T-helper 2 cell treated with Interferon-gamma antibody and Interleukin-4, amounts not matched to agents 5 μg/mL and 100 μg/mL, for 36 hours (primary cell): ENCODE data around the gene PARD6G.
A peak's percentile ranks its signal among the peaks of the same experiment; 100 is the strongest.

Experiments
- DNase-seq: peaks from one replicate; pipeline ENCODE4 v3.0.0; 2021; ENCODE audit warnings: low spot score
- H3K27ac Mint-ChIP-seq: one replicate; pipeline ENCODE4 v1.8.0; 2021; ENCODE audit warnings: mild to moderate bottlenecking, mixed read lengths
- H3K27me3 Mint-ChIP-seq: one replicate; pipeline ENCODE4 v1.8.0; 2021; ENCODE audit warnings: low read depth, mixed read lengths
- H3K36me3 Mint-ChIP-seq: one replicate; pipeline ENCODE4 v1.8.0; 2021; ENCODE audit warnings: low read depth, mixed read lengths
- H3K4me1 Mint-ChIP-seq: one replicate; pipeline ENCODE4 v1.8.0; 2021; ENCODE audit warnings: low read depth, mixed read lengths
- H3K4me3 Mint-ChIP-seq: one replicate; pipeline ENCODE4 v1.8.0; 2022; ENCODE audit warnings: mild to moderate bottlenecking, moderate library complexity, mixed read lengths
- H3K9me3 Mint-ChIP-seq: one replicate; pipeline ENCODE4 v1.8.0; 2021; ENCODE audit warnings: mixed read lengths

Gene PARD6G

GRCh38 chr18:80210312-80211083 is 36.8 kb downstream of the PARD6G start:
- no peak for DNase-seq
- H3K9me3 Mint-ChIP-seq, result peaks cover 4% of the 10 kb centered on the region
- peaks cover 2% of the 10 kb centered on the region for H3K4me1 Mint-ChIP-seq
- H3K27me3 Mint-ChIP-seq, result peaks cover 36% of the 10 kb centered on the region
- H3K4me3 Mint-ChIP-seq, result no peak overlapping the region
- no peaks in the 10 kb centered on the region for H3K36me3 Mint-ChIP-seq
- no peak overlapping the region for H3K27ac Mint-ChIP-seq

GRCh38 chr18:80208620-80209019 is 38.7 kb downstream of the PARD6G start:
- H3K27ac Mint-ChIP-seq, result no peak overlapping the region
- no peak for DNase-seq
- H3K36me3 Mint-ChIP-seq, result no peaks in the 10 kb centered on the region
- H3K9me3 Mint-ChIP-seq, result peaks cover 4% of the 10 kb centered on the region
- H3K4me1 Mint-ChIP-seq, result peaks cover 4% of the 10 kb centered on the region
- peaks cover 40% of the 10 kb centered on the region for H3K27me3 Mint-ChIP-seq
- no peak overlapping the region for H3K4me3 Mint-ChIP-seq

- no peak for DNase-seq
- H3K4me3 Mint-ChIP-seq, result no peak overlapping the region
- no peaks in the 10 kb centered on the region for H3K36me3 Mint-ChIP-seq
- H3K27me3 Mint-ChIP-seq, result peaks cover 39% of the 10 kb centered on the region
- H3K9me3 Mint-ChIP-seq, result no peaks in the 10 kb centered on the region
- no peak overlapping the region for H3K27ac Mint-ChIP-seq
- H3K4me1 Mint-ChIP-seq, result peaks cover 13% of the 10 kb centered on the region
Observed at GRCh38 chr18:80205294-80205693, 42.0 kb downstream of the PARD6G start.

- no peaks in the 10 kb centered on the region for H3K9me3 Mint-ChIP-seq
- H3K27ac Mint-ChIP-seq, result no peak overlapping the region
- H3K4me1 Mint-ChIP-seq, result peaks cover 15% of the 10 kb centered on the region
- H3K4me3 Mint-ChIP-seq, result no peak overlapping the region
- DNase-seq, result peak; percentile 32
- H3K27me3 Mint-ChIP-seq, result peaks cover 39% of the 10 kb centered on the region
- no peaks in the 10 kb centered on the region for H3K36me3 Mint-ChIP-seq
Observed at GRCh38 chr18:80204142-80204541, 43.2 kb downstream of the PARD6G start.

GRCh38 chr18:80203249-80203648 is 44.1 kb downstream of the PARD6G start:
- peaks cover 40% of the 10 kb centered on the region for H3K27me3 Mint-ChIP-seq
- H3K4me3 Mint-ChIP-seq, result no peak overlapping the region
- no peak overlapping the region for H3K27ac Mint-ChIP-seq
- peaks cover 15% of the 10 kb centered on the region for H3K4me1 Mint-ChIP-seq
- no peak for DNase-seq
- no peaks in the 10 kb centered on the region for H3K9me3 Mint-ChIP-seq
- no peaks in the 10 kb centered on the region for H3K36me3 Mint-ChIP-seq

- H3K4me3 Mint-ChIP-seq, result no peak overlapping the region
- no peak overlapping the region for H3K27ac Mint-ChIP-seq
- H3K36me3 Mint-ChIP-seq, result no peaks in the 10 kb centered on the region
- H3K27me3 Mint-ChIP-seq, result peaks cover 39% of the 10 kb centered on the region
- no peaks in the 10 kb centered on the region for H3K9me3 Mint-ChIP-seq
- H3K4me1 Mint-ChIP-seq, result peaks cover 15% of the 10 kb centered on the region
- DNase-seq, result peak; percentile 54
Observed at GRCh38 chr18:80202264-80202998, 44.9 kb downstream of the PARD6G start.

- peaks cover 15% of the 10 kb centered on the region for H3K4me1 Mint-ChIP-seq
- no peak for DNase-seq
- no peak overlapping the region for H3K27ac Mint-ChIP-seq
- H3K4me3 Mint-ChIP-seq, result no peak overlapping the region
- peaks cover 45% of the 10 kb centered on the region for H3K27me3 Mint-ChIP-seq
- no peaks in the 10 kb centered on the region for H3K36me3 Mint-ChIP-seq
- no peaks in the 10 kb centered on the region for H3K9me3 Mint-ChIP-seq
Observed at GRCh38 chr18:80201739-80202138, 45.6 kb downstream of the PARD6G start.

GRCh38 chr18:80200932-80201672 is 46.2 kb downstream of the PARD6G start:
- Mint-ChIP-seq H3K36me3 (no peaks in the 10 kb centered on the region), H3K4me3 (no peak overlapping the region), H3K27ac (no peak overlapping the region), H3K27me3 (peaks cover 46% of the 10 kb centered on the region), H3K9me3 (no peaks in the 10 kb centered on the region), H3K4me1 (peaks cover 15% of the 10 kb centered on the region)
- DNase-seq, result no peak

- H3K4me1 Mint-ChIP-seq, result peaks cover 15% of the 10 kb centered on the region
- no peak for DNase-seq
- H3K27ac Mint-ChIP-seq, result no peak overlapping the region
- H3K36me3 Mint-ChIP-seq, result no peaks in the 10 kb centered on the region
- H3K4me3 Mint-ChIP-seq, result no peak overlapping the region
- peaks cover 42% of the 10 kb centered on the region for H3K27me3 Mint-ChIP-seq
- no peaks in the 10 kb centered on the region for H3K9me3 Mint-ChIP-seq
Observed at GRCh38 chr18:80200171-80200931, 47.0 kb downstream of the PARD6G start.

- no peaks in the 10 kb centered on the region for H3K36me3 Mint-ChIP-seq
- H3K4me1 Mint-ChIP-seq, result peaks cover 13% of the 10 kb centered on the region
- H3K4me3 Mint-ChIP-seq, result no peak overlapping the region
- no peak overlapping the region for H3K27ac Mint-ChIP-seq
- H3K9me3 Mint-ChIP-seq, result no peaks in the 10 kb centered on the region
- peaks cover 39% of the 10 kb centered on the region for H3K27me3 Mint-ChIP-seq
- no peak for DNase-seq
Observed at GRCh38 chr18:80198994-80199748, 48.1 kb downstream of the PARD6G start.

- Mint-ChIP-seq H3K9me3 (no peaks in the 10 kb centered on the region), H3K27ac (no peak overlapping the region), H3K27me3 (peaks cover 39% of the 10 kb centered on the region), H3K36me3 (no peaks in the 10 kb centered on the region), H3K4me3 (no peak overlapping the region), H3K4me1 (peaks cover 13% of the 10 kb centered on the region)
- no peak for DNase-seq
Observed at GRCh38 chr18:80198391-80198790, 48.9 kb downstream of the PARD6G start.

- Mint-ChIP-seq H3K27ac (no peak overlapping the region), H3K36me3 (no peaks in the 10 kb centered on the region), H3K27me3 (peaks cover 34% of the 10 kb centered on the region), H3K4me1 (peaks cover 8% of the 10 kb centered on the region), H3K4me3 (no peak overlapping the region), H3K9me3 (no peaks in the 10 kb centered on the region)
- DNase-seq, result no peak
Observed at GRCh38 chr18:80197528-80197927, 49.8 kb downstream of the PARD6G start.
